ENCODE measurements around the gene TREM2.

DNA sequence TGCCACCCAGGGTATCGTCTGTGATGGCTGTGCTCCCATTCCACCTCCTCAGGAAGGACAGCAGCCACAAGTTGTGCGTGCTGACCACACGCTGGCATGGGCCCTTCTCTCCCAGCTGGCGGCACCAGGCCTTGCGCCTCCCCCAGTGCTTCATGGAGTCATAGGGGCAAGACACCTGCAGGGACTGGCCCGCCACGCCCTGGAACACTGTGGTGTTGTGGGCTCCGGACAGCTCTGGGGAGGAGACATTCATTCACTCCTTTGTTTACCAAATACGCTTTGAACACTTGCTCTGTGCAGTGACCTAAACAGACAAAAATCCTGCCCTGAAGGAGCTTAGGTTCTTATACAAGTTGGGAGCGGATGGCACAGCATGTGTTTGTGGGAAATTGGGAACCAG lies 1.5 kb downstream of the TREM2 start:
- no peak for TF ChIP-seq TAF1 (IDR thresholded peaks at IDR 0.05; ENCODE audit: borderline replicate concordance, low read depth, low read length)
- TF ChIP-seq, protein P1, sequence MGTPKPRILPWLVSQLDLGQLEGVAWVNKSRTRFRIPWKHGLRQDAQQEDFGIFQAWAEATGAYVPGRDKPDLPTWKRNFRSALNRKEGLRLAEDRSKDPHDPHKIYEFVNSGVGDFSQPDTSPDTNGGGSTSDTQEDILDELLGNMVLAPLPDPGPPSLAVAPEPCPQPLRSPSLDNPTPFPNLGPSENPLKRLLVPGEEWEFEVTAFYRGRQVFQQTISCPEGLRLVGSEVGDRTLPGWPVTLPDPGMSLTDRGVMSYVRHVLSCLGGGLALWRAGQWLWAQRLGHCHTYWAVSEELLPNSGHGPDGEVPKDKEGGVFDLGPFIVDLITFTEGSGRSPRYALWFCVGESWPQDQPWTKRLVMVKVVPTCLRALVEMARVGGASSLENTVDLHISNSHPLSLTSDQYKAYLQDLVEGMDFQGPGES (IDR thresholded peaks at IDR 0.05), result no peak
- no peak for TF ChIP-seq BHLHE40 (IDR thresholded peaks at IDR 0.05; ENCODE audit: borderline replicate concordance in 1 of 2, low read depth in 2 of 2, low read length in 1 of 2)
- TF ChIP-seq ESRRA (IDR thresholded peaks at IDR 0.05; ENCODE audit: low read length), result no peak
- TF ChIP-seq, protein P2, sequence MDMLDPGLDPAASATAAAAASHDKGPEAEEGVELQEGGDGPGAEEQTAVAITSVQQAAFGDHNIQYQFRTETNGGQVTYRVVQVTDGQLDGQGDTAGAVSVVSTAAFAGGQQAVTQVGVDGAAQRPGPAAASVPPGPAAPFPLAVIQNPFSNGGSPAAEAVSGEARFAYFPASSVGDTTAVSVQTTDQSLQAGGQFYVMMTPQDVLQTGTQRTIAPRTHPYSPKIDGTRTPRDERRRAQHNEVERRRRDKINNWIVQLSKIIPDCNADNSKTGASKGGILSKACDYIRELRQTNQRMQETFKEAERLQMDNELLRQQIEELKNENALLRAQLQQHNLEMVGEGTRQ (IDR thresholded peaks at IDR 0.05; ENCODE audit: borderline replicate concordance, low read depth, low read length), result no peak
- TF ChIP-seq, protein P3, sequence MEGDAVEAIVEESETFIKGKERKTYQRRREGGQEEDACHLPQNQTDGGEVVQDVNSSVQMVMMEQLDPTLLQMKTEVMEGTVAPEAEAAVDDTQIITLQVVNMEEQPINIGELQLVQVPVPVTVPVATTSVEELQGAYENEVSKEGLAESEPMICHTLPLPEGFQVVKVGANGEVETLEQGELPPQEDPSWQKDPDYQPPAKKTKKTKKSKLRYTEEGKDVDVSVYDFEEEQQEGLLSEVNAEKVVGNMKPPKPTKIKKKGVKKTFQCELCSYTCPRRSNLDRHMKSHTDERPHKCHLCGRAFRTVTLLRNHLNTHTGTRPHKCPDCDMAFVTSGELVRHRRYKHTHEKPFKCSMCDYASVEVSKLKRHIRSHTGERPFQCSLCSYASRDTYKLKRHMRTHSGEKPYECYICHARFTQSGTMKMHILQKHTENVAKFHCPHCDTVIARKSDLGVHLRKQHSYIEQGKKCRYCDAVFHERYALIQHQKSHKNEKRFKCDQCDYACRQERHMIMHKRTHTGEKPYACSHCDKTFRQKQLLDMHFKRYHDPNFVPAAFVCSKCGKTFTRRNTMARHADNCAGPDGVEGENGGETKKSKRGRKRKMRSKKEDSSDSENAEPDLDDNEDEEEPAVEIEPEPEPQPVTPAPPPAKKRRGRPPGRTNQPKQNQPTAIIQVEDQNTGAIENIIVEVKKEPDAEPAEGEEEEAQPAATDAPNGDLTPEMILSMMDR (IDR thresholded peaks at IDR 0.05 in 2 of 3, conservative IDR thresholded peaks at IDR 0.05 in 1 of 3; ENCODE audit: control insufficient read depth in 2 of 3, extremely low read depth in 1 of 3, insufficient read depth in 1 of 3, low read depth in 3 of 3, low read length in 3 of 3), result no peak
- TF ChIP-seq NFIC (IDR thresholded peaks at IDR 0.05; ENCODE audit: low read depth, low read length), result no peak
- TF ChIP-seq, protein P4, sequence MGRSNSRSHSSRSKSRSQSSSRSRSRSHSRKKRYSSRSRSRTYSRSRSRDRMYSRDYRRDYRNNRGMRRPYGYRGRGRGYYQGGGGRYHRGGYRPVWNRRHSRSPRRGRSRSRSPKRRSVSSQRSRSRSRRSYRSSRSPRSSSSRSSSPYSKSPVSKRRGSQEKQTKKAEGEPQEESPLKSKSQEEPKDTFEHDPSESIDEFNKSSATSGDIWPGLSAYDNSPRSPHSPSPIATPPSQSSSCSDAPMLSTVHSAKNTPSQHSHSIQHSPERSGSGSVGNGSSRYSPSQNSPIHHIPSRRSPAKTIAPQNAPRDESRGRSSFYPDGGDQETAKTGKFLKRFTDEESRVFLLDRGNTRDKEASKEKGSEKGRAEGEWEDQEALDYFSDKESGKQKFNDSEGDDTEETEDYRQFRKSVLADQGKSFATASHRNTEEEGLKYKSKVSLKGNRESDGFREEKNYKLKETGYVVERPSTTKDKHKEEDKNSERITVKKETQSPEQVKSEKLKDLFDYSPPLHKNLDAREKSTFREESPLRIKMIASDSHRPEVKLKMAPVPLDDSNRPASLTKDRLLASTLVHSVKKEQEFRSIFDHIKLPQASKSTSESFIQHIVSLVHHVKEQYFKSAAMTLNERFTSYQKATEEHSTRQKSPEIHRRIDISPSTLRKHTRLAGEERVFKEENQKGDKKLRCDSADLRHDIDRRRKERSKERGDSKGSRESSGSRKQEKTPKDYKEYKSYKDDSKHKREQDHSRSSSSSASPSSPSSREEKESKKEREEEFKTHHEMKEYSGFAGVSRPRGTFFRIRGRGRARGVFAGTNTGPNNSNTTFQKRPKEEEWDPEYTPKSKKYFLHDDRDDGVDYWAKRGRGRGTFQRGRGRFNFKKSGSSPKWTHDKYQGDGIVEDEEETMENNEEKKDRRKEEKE (IDR thresholded peaks at IDR 0.05), result no peak
- TF ChIP-seq PAX5 (IDR thresholded peaks at IDR 0.05; ENCODE audit: borderline replicate concordance, low read depth, low read length), result no peak
- no peak for TF ChIP-seq SMAD1 (IDR thresholded peaks at IDR 0.05; ENCODE audit: low read depth, partially characterized antibody)
- TF ChIP-seq, protein P5, sequence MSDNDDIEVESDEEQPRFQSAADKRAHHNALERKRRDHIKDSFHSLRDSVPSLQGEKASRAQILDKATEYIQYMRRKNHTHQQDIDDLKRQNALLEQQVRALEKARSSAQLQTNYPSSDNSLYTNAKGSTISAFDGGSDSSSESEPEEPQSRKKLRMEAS (IDR thresholded peaks at IDR 0.05; ENCODE audit: low read depth, low read length), result no peak
- TF ChIP-seq HCFC1 (IDR thresholded peaks at IDR 0.05; ENCODE audit: low read length), result no peak
- no peak for TF ChIP-seq NR2C2 (IDR thresholded peaks at IDR 0.05; ENCODE audit: borderline replicate concordance, control insufficient read depth, insufficient read length, low read depth)
- TF ChIP-seq, protein P6, sequence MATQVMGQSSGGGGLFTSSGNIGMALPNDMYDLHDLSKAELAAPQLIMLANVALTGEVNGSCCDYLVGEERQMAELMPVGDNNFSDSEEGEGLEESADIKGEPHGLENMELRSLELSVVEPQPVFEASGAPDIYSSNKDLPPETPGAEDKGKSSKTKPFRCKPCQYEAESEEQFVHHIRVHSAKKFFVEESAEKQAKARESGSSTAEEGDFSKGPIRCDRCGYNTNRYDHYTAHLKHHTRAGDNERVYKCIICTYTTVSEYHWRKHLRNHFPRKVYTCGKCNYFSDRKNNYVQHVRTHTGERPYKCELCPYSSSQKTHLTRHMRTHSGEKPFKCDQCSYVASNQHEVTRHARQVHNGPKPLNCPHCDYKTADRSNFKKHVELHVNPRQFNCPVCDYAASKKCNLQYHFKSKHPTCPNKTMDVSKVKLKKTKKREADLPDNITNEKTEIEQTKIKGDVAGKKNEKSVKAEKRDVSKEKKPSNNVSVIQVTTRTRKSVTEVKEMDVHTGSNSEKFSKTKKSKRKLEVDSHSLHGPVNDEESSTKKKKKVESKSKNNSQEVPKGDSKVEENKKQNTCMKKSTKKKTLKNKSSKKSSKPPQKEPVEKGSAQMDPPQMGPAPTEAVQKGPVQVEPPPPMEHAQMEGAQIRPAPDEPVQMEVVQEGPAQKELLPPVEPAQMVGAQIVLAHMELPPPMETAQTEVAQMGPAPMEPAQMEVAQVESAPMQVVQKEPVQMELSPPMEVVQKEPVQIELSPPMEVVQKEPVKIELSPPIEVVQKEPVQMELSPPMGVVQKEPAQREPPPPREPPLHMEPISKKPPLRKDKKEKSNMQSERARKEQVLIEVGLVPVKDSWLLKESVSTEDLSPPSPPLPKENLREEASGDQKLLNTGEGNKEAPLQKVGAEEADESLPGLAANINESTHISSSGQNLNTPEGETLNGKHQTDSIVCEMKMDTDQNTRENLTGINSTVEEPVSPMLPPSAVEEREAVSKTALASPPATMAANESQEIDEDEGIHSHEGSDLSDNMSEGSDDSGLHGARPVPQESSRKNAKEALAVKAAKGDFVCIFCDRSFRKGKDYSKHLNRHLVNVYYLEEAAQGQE (IDR thresholded peaks at IDR 0.05; ENCODE audit: low read depth, low read length), result no peak
